CD4-positive, alpha-beta T cell treated with Interleukin-17A for 4 hours (primary cell): ENCODE data around the gene TIMP3.

Experiments used
- DNase-seq: peaks from one replicate; pipeline ENCODE4 v3.0.0-alpha.2; 2020; ENCODE audit warnings: mixed read lengths

The TIMP3 gene

DNA sequence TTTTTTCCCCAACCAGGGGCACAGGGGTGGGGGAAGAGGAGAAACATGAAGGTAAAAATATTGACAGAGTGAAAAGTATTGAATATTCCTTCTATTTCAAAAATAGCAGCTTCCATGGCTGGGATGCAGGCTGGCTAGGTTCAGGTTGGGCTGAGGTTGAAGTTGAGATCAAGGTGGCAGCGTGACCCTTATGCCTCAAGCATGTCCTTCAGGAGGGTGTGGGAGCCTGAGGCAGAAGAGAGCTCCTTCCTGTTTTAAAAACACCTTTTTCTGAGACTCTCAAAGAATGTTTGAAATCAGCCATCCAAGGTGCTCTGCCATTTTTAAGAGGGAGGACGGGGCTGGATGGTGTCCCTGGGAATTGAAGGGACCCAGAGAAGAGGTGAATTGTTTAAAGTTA is 29.5 kb downstream of the TIMP3 start:
- DNase-seq, result no peak

DNA sequence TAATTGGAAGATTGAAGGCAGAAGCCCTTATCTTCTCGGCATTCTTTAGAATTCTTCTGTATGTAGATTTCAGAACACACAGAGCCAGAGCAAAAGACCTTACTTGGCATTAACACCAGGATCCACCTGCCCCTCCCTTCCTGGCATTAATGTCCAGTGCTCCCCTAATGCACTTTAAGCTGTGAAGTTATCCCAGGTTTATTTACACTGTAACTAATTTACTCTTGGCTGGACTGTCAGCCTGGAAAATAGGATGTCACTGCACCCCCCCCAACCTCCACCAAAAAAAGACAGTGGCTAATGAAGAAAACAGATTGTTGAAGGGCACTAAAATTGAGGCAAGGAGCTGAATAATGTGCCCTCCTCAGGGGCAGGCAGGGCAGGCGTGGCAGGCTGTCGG is 30.1 kb downstream of the TIMP3 start:
- DNase-seq, result no peak

- no peak for DNase-seq
Observed at GRCh38 chr22:32832174-32832573, 30.7 kb downstream of the TIMP3 start.

DNA sequence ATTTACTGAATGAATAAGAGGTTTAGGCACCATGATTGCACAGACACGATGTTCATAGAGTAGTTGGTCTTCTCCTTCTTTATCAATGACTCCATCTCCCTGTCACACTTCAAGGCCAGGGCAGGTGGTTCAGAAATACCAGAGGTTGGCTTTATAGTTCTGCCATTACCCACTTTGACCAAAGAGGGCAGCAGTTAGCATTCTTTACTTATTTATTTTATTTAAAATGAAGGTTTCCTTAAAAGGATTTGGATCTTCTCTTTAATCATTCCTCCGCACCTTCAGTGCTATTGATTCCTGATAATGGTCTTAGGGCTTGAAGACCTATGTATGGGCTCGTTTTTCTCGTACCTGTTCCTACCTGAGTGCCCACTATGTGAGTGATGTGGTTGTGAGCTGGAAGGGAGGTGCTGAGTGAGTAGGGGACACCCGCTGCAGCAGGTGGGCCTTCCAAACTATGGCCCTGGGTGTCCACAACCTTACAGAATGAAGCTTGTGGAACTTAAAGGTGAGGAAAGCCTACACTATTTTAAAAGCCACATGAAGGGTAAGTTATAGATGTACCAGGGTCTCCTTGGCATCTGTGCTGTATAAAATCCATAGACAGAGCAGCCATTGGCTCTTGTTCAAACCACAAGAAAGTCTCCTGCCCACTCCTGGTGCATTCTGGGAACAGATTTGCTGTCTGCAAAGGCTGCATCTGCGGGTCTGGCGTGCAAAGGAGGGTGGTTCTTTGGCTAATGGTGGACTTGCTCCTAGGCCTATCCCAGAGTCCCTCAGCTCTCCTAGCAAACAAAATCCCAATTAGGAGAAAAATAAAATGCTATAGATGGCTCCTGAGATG is 35.0 kb downstream of the TIMP3 start:
- DNase-seq, result no peak

DNA sequence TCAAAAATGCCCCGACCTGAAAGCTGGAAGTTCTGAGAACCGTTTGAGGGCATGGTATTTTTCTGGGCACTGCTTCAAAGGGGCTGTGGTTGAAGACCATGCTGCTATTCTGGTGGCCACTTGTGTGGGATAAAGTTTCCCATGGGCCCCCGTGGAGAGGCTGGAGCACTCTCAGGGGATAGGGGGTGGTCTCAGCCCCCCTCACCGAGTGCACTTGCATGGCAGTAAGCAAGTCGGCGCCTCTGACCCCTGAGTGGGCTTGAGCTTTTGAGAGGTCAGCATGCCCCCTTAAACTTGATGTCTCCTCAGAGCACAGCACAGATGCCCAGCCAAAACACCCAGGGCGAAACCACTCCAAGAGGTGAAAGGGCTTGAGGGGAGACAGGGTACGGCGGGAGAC is 35.6 kb downstream of the TIMP3 start:
- DNase-seq, result no peak

GRCh38 chr22:32837803-32838202 is 36.3 kb downstream of the TIMP3 start:
- no peak for DNase-seq

DNA sequence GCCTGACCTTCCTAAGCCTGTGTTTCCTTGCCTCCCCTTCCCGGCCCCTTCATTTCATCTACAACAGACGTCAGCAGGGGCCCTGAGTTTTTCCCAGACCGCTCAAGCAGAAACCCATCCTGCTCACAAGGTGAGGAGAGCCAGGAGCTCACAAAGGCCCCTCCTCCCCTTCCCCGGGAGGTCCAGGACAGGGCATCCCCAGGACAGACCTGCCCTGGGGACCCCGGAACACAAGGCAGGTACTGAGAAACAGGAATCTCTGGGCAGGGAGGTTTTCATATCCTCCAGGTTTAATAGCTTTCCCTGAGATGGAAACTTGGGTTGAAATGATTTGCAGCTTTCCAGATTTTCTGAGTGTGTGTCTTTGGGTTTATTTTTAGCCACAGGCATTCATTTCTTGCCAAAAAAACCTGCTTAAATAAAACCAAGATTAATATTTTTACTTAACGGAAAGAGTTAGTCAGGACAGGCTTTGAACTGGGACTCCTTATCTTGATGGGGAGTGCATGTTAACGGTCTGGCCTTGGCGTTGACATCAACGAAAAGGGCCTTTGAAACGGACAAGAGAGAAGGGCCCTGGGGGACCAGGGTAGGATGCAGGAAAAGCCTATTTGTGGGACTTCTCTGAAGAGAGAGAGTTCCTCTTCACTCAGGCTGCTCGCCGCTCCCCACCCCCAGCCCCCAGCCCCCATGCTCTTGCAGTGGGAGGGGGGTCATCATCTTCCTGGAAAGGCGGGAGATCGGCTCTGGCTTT is 38.5 kb downstream of the TIMP3 start:
- DNase-seq, result no peak

GRCh38 chr22:32841175-32841574 is 39.7 kb downstream of the TIMP3 start:
- no peak for DNase-seq

DNA sequence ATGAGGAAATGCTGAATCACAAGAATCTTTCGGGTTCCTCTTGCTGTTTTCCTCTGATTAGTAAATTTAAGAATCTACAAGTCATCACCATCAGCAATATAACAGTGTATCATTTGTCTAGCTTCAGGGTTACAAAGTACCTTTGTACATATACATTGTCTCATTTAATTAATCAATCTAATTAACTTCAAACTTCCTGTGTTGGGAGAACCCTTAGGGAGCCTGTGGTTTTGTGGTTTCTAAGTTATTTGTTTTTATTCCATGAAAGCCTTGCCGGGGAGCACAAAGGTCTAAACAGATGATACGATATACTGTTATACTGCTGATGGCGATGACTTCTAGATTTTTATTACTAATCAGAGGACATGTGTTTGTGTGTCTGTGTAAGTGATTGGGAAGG is 41.0 kb downstream of the TIMP3 start:
- DNase-seq, result no peak

DNA sequence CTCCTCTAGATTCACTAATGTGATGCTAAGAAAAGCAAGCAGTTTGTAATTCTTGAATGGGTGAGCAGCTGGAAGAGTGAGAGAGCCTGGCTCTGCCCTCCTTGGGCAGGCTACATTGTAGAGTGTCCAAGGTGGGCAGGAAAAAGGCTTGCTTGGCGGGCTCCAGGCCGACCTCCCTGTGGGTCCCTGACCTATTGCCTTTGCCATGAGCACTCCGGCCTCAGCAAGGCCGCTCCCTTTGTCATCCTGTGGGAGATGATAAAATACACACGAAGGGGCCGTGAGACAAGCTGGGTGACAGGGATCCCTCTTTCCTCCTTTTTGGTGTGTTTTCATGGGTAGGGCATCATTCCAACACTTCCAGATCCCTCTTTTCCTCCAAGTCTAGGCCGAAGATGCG is 41.8 kb downstream of the TIMP3 start:
- no peak for DNase-seq

GRCh38 chr22:32844251-32844650 is 42.7 kb downstream of the TIMP3 start:
- no peak for DNase-seq

DNA sequence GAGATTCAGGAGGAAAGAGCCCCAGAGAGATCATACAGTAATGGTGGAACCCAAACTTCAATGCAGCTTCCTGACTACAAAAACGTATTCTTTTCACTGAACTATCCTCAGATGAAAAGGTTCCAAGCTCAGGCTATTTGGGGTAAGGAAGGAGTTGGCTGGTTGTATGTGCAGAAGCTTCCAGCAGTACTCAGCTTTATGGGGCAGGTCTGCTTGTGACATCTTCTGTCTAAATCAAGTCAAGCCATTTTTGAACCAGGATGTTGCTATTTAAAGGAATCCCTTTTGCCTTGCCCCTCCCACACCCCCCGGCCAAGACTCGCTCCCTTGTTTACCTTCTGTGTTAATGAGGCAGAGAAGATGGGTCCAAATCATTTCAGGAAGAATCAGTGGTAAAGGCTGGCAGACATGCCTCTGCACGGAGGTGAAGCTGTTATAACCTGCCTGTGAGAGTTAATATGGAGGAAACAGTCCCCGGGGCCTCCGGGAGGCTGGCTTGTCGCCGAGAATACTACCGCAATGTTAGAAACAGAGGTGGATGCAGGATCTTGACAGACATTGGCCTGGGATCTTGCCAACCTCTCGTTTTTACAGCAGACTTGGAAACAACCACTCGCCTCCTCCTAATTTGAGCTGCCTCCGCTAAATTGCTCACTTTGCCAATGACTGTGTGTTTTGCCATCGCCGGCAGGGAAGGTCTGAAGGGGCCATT is 45.4 kb downstream of the TIMP3 start:
- no peak for DNase-seq

GRCh38 chr22:32848226-32848625 is 46.7 kb downstream of the TIMP3 start:
- no peak for DNase-seq

DNA sequence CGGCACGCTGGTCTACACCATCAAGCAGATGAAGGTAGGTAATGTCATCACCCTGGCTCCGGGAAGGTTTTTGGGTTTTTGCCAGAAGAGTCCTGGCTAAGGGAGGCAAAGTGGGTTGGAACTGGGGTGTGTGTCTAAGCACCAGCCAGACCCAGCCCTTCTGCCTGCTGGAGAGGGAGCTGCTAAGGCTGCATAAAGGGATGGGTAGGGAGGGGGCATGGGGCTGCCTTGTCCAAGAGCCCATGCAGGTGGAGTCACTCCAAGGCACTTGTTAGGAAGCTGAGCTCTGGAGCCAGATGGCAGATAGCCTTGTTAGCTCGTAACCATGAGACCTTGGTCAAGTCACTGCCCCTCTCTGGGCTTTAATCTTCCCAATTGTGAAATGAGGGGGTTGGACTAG is 48.0 kb downstream of the TIMP3 start:
- DNase-seq, result no peak

GRCh38 chr22:32850157-32850556 is 48.7 kb downstream of the TIMP3 start:
- no peak for DNase-seq

DNA sequence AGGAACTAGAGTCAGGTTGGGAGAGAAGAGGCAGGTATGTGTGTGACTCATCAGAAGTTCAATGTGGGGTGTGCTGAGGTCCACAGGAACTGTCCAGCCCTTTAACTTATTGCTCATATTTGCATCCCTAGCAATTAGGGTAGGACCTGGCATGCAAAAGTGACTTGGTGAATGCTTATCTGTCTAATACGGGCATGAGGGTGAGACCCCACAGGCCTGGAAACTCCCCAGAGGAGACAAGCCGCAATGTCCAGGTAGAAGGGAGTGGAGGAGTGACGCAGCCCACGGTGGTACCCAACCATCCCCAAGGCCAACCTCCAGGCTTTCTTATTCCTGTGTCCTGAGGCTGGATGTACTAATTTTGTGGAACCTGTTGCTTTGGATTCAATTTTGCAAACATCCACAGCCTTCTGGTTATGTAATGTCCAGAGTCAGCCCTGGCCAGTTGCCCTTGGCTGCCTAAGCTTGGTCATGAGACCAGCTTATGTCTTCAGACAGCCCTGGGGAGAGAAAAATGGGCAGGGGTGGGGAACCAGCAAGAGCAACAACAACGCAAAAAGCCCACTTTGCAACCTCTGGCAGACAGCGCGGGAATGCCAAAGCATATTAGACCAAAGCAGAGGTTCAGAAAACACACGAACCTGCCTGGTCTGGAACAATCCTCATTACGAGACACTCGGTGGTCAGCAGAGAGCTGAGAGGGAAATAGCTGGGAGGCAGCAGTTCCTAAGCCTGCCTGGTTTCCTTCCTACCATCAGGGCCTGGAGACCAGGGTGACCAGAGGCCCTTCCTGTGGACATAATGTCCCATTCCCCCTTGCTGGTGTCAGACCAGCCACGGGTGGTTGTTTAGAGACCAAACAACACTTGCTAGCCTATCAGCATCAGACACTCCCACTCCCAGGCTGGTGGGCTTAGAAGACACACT is 49.3 kb downstream of the TIMP3 start:
- no peak for DNase-seq

DNA sequence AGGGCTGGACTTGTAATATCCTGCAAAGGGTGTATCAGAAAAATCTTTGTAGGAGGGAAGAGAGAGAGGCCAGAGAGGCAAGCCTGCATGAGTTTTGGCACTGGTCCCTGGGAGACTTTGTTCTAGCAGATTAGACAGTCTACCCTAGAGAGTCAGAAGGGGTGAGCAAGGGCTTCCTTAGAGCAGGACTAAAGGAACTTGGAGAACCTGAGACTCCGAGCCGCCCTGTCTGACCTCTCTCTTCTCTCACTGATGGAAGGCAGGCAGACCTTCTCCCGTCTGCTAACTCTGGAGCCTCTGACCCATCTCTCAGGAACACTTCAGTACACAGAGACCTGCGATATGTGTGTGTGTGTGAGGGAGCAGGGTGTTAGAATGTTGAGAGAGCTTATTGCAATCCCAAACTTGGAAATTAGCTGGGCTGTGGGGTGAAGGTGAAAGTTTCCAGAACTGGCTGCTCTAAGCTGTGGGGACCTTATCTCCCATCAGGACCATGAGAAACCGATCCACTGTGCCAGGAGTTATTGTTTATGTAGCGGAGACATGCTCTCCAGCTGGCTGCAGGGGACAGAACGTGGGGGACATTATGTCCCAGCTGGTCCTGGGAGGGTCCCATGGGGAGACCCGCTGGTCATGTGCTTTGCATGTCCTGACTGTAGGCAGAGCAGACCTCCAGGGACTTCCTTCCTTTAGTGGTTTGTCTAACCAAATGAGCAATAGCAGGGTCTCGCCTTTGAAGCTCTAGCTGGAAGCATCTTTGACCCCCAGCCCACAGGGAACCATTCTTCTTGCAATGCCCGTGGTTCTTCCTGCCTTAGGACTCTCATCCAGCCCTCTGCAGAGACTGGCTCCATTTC is 51.1 kb downstream of the TIMP3 start:
- no peak for DNase-seq

GRCh38 chr22:32853662-32854061 is 52.2 kb downstream of the TIMP3 start:
- no peak for DNase-seq

GRCh38 chr22:32854351-32854804 is 52.9 kb downstream of the TIMP3 start:
- no peak for DNase-seq

- no peak for DNase-seq
Observed at GRCh38 chr22:32855045-32855756, 53.7 kb downstream of the TIMP3 start.
